ENCODE results near the gene SLC25A21.
"Not testable (repeated sequence)": the region's sequence is repeated elsewhere in the genome, so short reads cannot be mapped to it uniquely, and the experiment has no call there.

GRCh38 chr14:37187840-37188577, 15.6 kb upstream of the SLC25A21 start:
- not testable (repeated sequence) for TF ChIP-seq CTCF, POLR2AphosphoS5 (IDR thresholded peaks at IDR 0.05)

All from suprapubic skin (tissue), 3 donors.